Left lung (tissue), 10 donors: Measurements from ENCODE around the gene SKOR2. TPM values are rescaled to one million over a fixed set of nuclear protein-coding genes. Genes with fewer than 3 reads are reported as not detected.

Source experiments
- ATAC-seq: fragments of 200-7000 bp; cut with Tn5 transposase; one replicate; pipeline ENCODE4 v1.9.1; 2020; ENCODE audit warnings: moderate library complexity
- DNase-seq, 4 donors: peaks; one replicate each; pipeline ENCODE4 v3.0.0-alpha.2; 2013 to 2020
- H3K27ac ChIP-seq, 2 donors: fragments of 200-600 bp; sonication (generic) in 1 of 2; one replicate each; pipeline versions ENCODE4 v1.5.0 to v1.8.0; 2020 to 2021
- H3K27me3 ChIP-seq, 2 donors: fragments of 200-600 bp; sonication (generic) in 1 of 2; one replicate each; pipeline versions ENCODE4 v1.5.0 to v1.8.0; 2020 to 2021
- H3K36me3 ChIP-seq, 2 donors: fragments of 200-600 bp; sonication (generic) in 1 of 2; one replicate each; pipeline versions ENCODE4 v1.5.0 to v1.8.0; 2020 to 2021
- H3K4me1 ChIP-seq, 2 donors: fragments of 200-600 bp; one replicate each; pipeline ENCODE4 v1.8.0; 2021
- H3K4me3 ChIP-seq, 2 donors: fragments of 200-600 bp; sonication (generic) in 1 of 2; one replicate each; pipeline versions ENCODE4 v1.5.0 to v1.8.0; 2020 to 2021; ENCODE audit warnings: mild to moderate bottlenecking in 1 of 2
- H3K9me3 ChIP-seq, 2 donors: fragments of 200-600 bp; sonication (generic) in 1 of 2; one replicate each; pipeline versions ENCODE4 v1.5.0 to v1.8.0; 2020 to 2021
- CTCF ChIP-seq, 2 donors: fragments of 200-600 bp; sonication (generic) in 1 of 2; IDR thresholded peaks; one replicate each; pipeline versions ENCODE4 v1.5.0 to v1.8.0; 2021; ENCODE audit warnings: antibody characterized with exemption in 2 of 2
- intact Hi-C, 2 donors: fragments of 100-400 bp; cut with DNase I; formaldehyde crosslinking; loops; one replicate each; pipeline versions ENCODE4 v1.11.2 to v1.14.2; 2022
- polyA plus RNA-seq, 6 donors: library from polyadenylated mRNA; unstranded; fragments of 120-200 nt; gene quantifications; one replicate each; pipeline ENCODE4 v1.2.1, GENCODE V29; 2013; ENCODE audit not compliant: insufficient read length in 6 of 6
- total RNA-seq, 2 donors: library from RNA; stranded (reverse); fragmentation: NEBNext Ultra II Directional; extraction: Animal tissue kit (Norgen Biotek cat#: 25700); gene quantifications; one replicate each; pipeline ENCODE4 v1.2.1, GENCODE V29; 2021
- donor health status: DM: no; HTN: yes; CAD: no.
- donor health status: DM: no; HTN: no; CAD: no.

Gene SKOR2
- total and polyA plus RNA-seq, 8 donors = 0.11 TPM; not detected in 7

- Histone ChIP-seq H3K27ac (no peak overlapping the region), H3K36me3 (no peaks in the 10 kb centered on the region), H3K4me1 (peaks cover 0 to 2% of the 10 kb centered on the region in 2 donors), H3K4me3 (no peak overlapping the region), H3K9me3 (no peaks in the 10 kb centered on the region), H3K27me3 (peaks cover 83 to 100% of the 10 kb centered on the region in 2 donors)
- intact Hi-C loops = no loop called here
- no peak for DNase-seq
- no peak for TF ChIP-seq CTCF (IDR thresholded peaks at IDR 0.05)
- ATAC-seq = no peak
Observed at GRCh38 chr18:47246027-47246971, 5.2 kb downstream of the SKOR2 start.

- intact Hi-C loops = no loop called here
- DNase-seq (no peak), ATAC-seq (no peak)
- TF ChIP-seq CTCF (IDR thresholded peaks at IDR 0.05) = no peak
- H3K4me1 ChIP-seq = no peaks in the 10 kb centered on the region
- H3K4me3 ChIP-seq = no peak overlapping the region
- no peak overlapping the region for H3K27ac ChIP-seq
- no peaks in the 10 kb centered on the region for H3K9me3 ChIP-seq
- no peaks in the 10 kb centered on the region for H3K36me3 ChIP-seq
- peaks cover 80 to 96% of the 10 kb centered on the region in 2 donors for H3K27me3 ChIP-seq
Observed at GRCh38 chr18:47244086-47244485, 7.4 kb downstream of the SKOR2 start.

- Histone ChIP-seq H3K36me3 (no peaks in the 10 kb centered on the region), H3K27me3 (peaks cover 14 to 80% of the 10 kb centered on the region in 2 donors), H3K4me1 (no peaks in the 10 kb centered on the region), H3K27ac (no peak overlapping the region), H3K9me3 (no peaks in the 10 kb centered on the region), H3K4me3 (no peak overlapping the region)
- DNase-seq (no peak), ATAC-seq (no peak)
- intact Hi-C loops = no loop called here
- no peak for TF ChIP-seq CTCF (IDR thresholded peaks at IDR 0.05)
Observed at GRCh38 chr18:47235096-47235495, 16.4 kb downstream of the SKOR2 start.

GRCh38 chr18:47226660-47227059 is 24.8 kb downstream of the SKOR2 start:
- DNase-seq (no peak), ATAC-seq (no peak)
- intact Hi-C loops = no loop called here
- no peak overlapping the region for H3K4me3 ChIP-seq
- no peaks in the 10 kb centered on the region for H3K36me3 ChIP-seq
- no peaks in the 10 kb centered on the region for H3K4me1 ChIP-seq
- H3K27ac ChIP-seq = no peak overlapping the region
- no peaks in the 10 kb centered on the region for H3K9me3 ChIP-seq
- H3K27me3 ChIP-seq = peaks cover 10 to 63% of the 10 kb centered on the region in 2 donors
- TF ChIP-seq CTCF (IDR thresholded peaks at IDR 0.05) = no peak

- peak in 2 of 4 donors; percentile 19 to 43 for DNase-seq
- H3K9me3 ChIP-seq = no peaks in the 10 kb centered on the region
- TF ChIP-seq CTCF (IDR thresholded peaks at IDR 0.05) = peak; percentile 31 to 42
- no peaks in the 10 kb centered on the region for H3K4me1 ChIP-seq
- H3K27ac ChIP-seq = no peak overlapping the region
- H3K4me3 ChIP-seq = no peak overlapping the region
- no peaks in the 10 kb centered on the region for H3K36me3 ChIP-seq
- peaks cover 9 to 30% of the 10 kb centered on the region in 2 donors for H3K27me3 ChIP-seq
- intact Hi-C loops = loop anchor here in 1 of 2 donors (5.0 kb wide), 1 partner anchor 532 kb away; no protein-coding TSS in a partner anchor
- peak; percentile 81 for ATAC-seq
Observed at GRCh38 chr18:47215554-47216138, 35.8 kb downstream of the SKOR2 start.
